Right cardiac atrium (tissue), 5 donors: ENCODE data around the gene TOX2. TPM values are rescaled to one million over a fixed set of nuclear protein-coding genes. Genes with fewer than 3 reads are reported as not detected.

Experiments used
- ATAC-seq, 2 donors: fragments of 200-7000 bp; cut with Tn5 transposase; one replicate each; pipeline versions ENCODE4 v1.8.0 to v1.9.1; 2020; ENCODE audit warnings: moderate library complexity in 2 of 2, mild to moderate bottlenecking in 1 of 2
- DNase-seq, 3 donors: peaks; one replicate each; pipeline ENCODE4 v3.0.0-alpha.2; 2020
- H3K27ac ChIP-seq: one replicate; pipeline ENCODE4 v1.5.1; 2013; ENCODE audit warnings: mild to moderate bottlenecking, low read length, control low read depth, moderate library complexity
- H3K27me3 ChIP-seq: one replicate; pipeline ENCODE4 v1.6.1; 2013; ENCODE audit not compliant: control insufficient read depth, insufficient read depth
- H3K4me1 ChIP-seq: one replicate; pipeline ENCODE4 v1.6.1; 2013; ENCODE audit warnings: low read length; ENCODE audit not compliant: control insufficient read depth, insufficient read depth
- H3K4me3 ChIP-seq: one replicate; pipeline ENCODE4 v1.5.1; 2013; ENCODE audit warnings: low read length, control low read depth
- H3K9me3 ChIP-seq: one replicate; pipeline ENCODE4 v1.6.1; 2013; ENCODE audit warnings: low read length; ENCODE audit not compliant: control insufficient read depth
- WGBS: extraction: QIAGEN DNeasy Blood & Tissue Kit; methylation state at CpG from one replicate; pipeline ENCODE4 v1.1.7; 2013; 5-methylcytosine and 5-hydroxymethylcytosine counted together
- intact Hi-C, 4 donors: fragments of 100-400 bp; cut with DNase I; formaldehyde crosslinking; loops; one replicate each; pipeline versions ENCODE4 v1.11.0 to v1.14.0; 2022 to 2023
- polyA plus RNA-seq: library from polyadenylated mRNA; stranded (reverse); fragments of 200-250 nt; gene quantifications from one replicate; pipeline ENCODE4 v1.2.3, GENCODE V29; 2013
- total RNA-seq, 4 donors: library from RNA; stranded (reverse); fragmentation: NEBNext Ultra II Directional; extraction: Animal tissue kit (Norgen Biotek cat#: 25700); gene quantifications; one replicate each; pipeline ENCODE4 v1.2.1, GENCODE V29; 2021
- donor health status: healthy with polysubstance abuse.
- donor health status: DM: no; HTN: yes; CAD: no.
- donor health status: DM: no; HTN: no; CAD: no.
- donor health status: DM: no; HTN: yes; CAD: no; lungs with severe emphysema.
- donor health status: DM: yes; HTN: yes; CAD: no.

The TOX2 gene
- total and polyA plus RNA-seq, 5 donors = 0.99 to 3.0 (median 1.5) TPM

- 77% methylated on average over 5 of the region's 5 CpGs for WGBS
- ATAC-seq (no peak), DNase-seq (no peak)
- intact Hi-C loops = no loop called here
- Histone ChIP-seq H3K4me1 (no peaks in the 10 kb centered on the region), H3K27me3 (no peaks in the 10 kb centered on the region), H3K4me3 (no peak overlapping the region), H3K9me3 (peaks cover 3% of the 10 kb centered on the region), H3K27ac (no peak overlapping the region)
Measured at GRCh38 chr20:44057698-44058675, 143.3 kb downstream of the TOX2 start.

- Histone ChIP-seq H3K4me1 (no peaks in the 10 kb centered on the region), H3K27me3 (no peaks in the 10 kb centered on the region), H3K27ac (no peak overlapping the region), H3K4me3 (no peak overlapping the region), H3K9me3 (no peaks in the 10 kb centered on the region)
- ATAC-seq (no peak), DNase-seq (no peak)
- intact Hi-C loops = no loop called here
- 92% methylated on average over 17 of the region's 17 CpGs for WGBS
Measured at GRCh38 chr20:44064501-44065400, 150.1 kb downstream of the TOX2 start.

GRCh38 chr20:44065401-44066340, 151.0 kb downstream of the TOX2 start:
- 94% methylated on average over 20 of the region's 20 CpGs for WGBS
- Histone ChIP-seq H3K27me3 (no peaks in the 10 kb centered on the region), H3K9me3 (no peaks in the 10 kb centered on the region), H3K4me3 (no peak overlapping the region), H3K27ac (no peak overlapping the region), H3K4me1 (no peaks in the 10 kb centered on the region)
- intact Hi-C loops = no loop called here
- DNase-seq = no peak
- ATAC-seq = peak in 1 of 2 donors; percentile 16

- intact Hi-C loops = no loop called here
- 84% methylated on average over 15 of the region's 15 CpGs for WGBS
- ATAC-seq = no peak
Measured at GRCh38 chr20:44066645-44067606, 152.3 kb downstream of the TOX2 start.

GRCh38 chr20:44067650-44068081, 153.0 kb downstream of the TOX2 start:
- no peak for DNase-seq
- Histone ChIP-seq H3K27me3 (no peaks in the 10 kb centered on the region), H3K9me3 (no peaks in the 10 kb centered on the region), H3K4me3 (no peak overlapping the region), H3K27ac (no peak overlapping the region), H3K4me1 (no peaks in the 10 kb centered on the region)
- intact Hi-C loops = no loop called here
- WGBS = 93% methylated on average over 15 of the region's 15 CpGs
- no peak for ATAC-seq

More at GRCh38 chr20:44066645-44067606, 152.3 kb downstream of the TOX2 start:
- no peak overlapping the region for H3K27ac ChIP-seq
- H3K27me3 ChIP-seq = no peaks in the 10 kb centered on the region
- no peaks in the 10 kb centered on the region for H3K4me1 ChIP-seq
- no peak overlapping the region for H3K4me3 ChIP-seq
- no peaks in the 10 kb centered on the region for H3K9me3 ChIP-seq
- DNase-seq = no peak

GRCh38 chr20:44068316-44069201, 153.9 kb downstream of the TOX2 start:
- Histone ChIP-seq H3K4me1 (no peaks in the 10 kb centered on the region), H3K4me3 (no peak overlapping the region), H3K27me3 (no peaks in the 10 kb centered on the region), H3K9me3 (no peaks in the 10 kb centered on the region), H3K27ac (no peak overlapping the region)
- peak in 1 of 3 donors; percentile 72 for DNase-seq
- 77% methylated on average over 30 of the region's 30 CpGs for whole genome bisulfite sequencing
- intact Hi-C loops = no loop called here
- peak; percentile 17 to 24 for ATAC-seq

GRCh38 chr20:44069203-44070011, 154.8 kb downstream of the TOX2 start:
- no peak for ATAC-seq
- peak in 1 of 3 donors; percentile 52 for DNase-seq
- Histone ChIP-seq H3K4me3 (no peak overlapping the region), H3K9me3 (no peaks in the 10 kb centered on the region), H3K27me3 (no peaks in the 10 kb centered on the region), H3K27ac (no peak overlapping the region), H3K4me1 (no peaks in the 10 kb centered on the region)
- 68% methylated on average over 26 of the region's 26 CpGs for WGBS
- intact Hi-C loops = loop anchor here in 1 of 4 donors (10.0 kb wide), 1 partner anchor 535 kb away; no protein-coding TSS in a partner anchor

- intact Hi-C loops = loop anchor here in 1 of 4 donors (10.0 kb wide), 1 partner anchor 536 kb away; no protein-coding TSS in a partner anchor
- ATAC-seq = no peak
- H3K27me3 ChIP-seq = no peaks in the 10 kb centered on the region
- WGBS = 73% methylated on average over 17 of the region's 17 CpGs
- no peaks in the 10 kb centered on the region for H3K4me1 ChIP-seq
- H3K4me3 ChIP-seq = no peak overlapping the region
- H3K9me3 ChIP-seq = no peaks in the 10 kb centered on the region
- DNase-seq = peak in 1 of 3 donors; percentile 15
- H3K27ac ChIP-seq = no peak overlapping the region
Measured at GRCh38 chr20:44070139-44070900, 155.7 kb downstream of the TOX2 start.
